IMR-90 (cell line): Measurements from ENCODE around the gene IZUMO4.

Experiments used
- CTCF ChIP-seq: conservative IDR thresholded peaks from 2 replicates; pipeline ENCODE4 v1.5.1; 2012; ENCODE audit warnings: mild to moderate bottlenecking, low read depth, low read length, improper control_type of control experiment
- POLR2A ChIP-seq: IDR thresholded peaks from 2 replicates; pipeline ENCODE4 v1.6.1; 2012; ENCODE audit warnings: mild to moderate bottlenecking, low read depth, low read length

- TF ChIP-seq POLR2A (no peak), CTCF (no peak)
Measured at GRCh38 chr19:2117215-2117960, 20.7 kb downstream of the IZUMO4 start.
